ENCODE results near the gene IRS2. TPM values are rescaled to one million over a fixed set of nuclear protein-coding genes. Genes with fewer than 3 reads are reported as not detected.

The IRS2 gene
- total RNA-seq, 2 donors from 2014 or later: 47.8 to 59.8 TPM

GRCh38 chr13:109762791-109763190 lies 23.6 kb downstream of the IRS2 start:
- H3K36me3 ChIP-seq: peaks cover 3% of the 10 kb centered on the region
- H3K27me3 ChIP-seq (replicated peaks; ENCODE audit: insufficient read depth): no peaks in the 10 kb centered on the region
- no peak overlapping the region for H3K27ac ChIP-seq
- no peak overlapping the region for H3K4me3 ChIP-seq
- no peaks in the 10 kb centered on the region for H3K9me3 ChIP-seq
- DNase-seq (ENCODE audit: low spot score) (no peak), ATAC-seq (ENCODE audit: insufficient number of reproducible peaks, low FRiP score, low read depth) (no peak)
- peaks cover 8 to 28% of the 10 kb centered on the region in 2 donors for H3K4me1 ChIP-seq (ENCODE audit: control insufficient read depth in 1 of 2, low read depth in 2 of 2)
- TF ChIP-seq, protein P1, sequence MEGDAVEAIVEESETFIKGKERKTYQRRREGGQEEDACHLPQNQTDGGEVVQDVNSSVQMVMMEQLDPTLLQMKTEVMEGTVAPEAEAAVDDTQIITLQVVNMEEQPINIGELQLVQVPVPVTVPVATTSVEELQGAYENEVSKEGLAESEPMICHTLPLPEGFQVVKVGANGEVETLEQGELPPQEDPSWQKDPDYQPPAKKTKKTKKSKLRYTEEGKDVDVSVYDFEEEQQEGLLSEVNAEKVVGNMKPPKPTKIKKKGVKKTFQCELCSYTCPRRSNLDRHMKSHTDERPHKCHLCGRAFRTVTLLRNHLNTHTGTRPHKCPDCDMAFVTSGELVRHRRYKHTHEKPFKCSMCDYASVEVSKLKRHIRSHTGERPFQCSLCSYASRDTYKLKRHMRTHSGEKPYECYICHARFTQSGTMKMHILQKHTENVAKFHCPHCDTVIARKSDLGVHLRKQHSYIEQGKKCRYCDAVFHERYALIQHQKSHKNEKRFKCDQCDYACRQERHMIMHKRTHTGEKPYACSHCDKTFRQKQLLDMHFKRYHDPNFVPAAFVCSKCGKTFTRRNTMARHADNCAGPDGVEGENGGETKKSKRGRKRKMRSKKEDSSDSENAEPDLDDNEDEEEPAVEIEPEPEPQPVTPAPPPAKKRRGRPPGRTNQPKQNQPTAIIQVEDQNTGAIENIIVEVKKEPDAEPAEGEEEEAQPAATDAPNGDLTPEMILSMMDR (IDR thresholded peaks at IDR 0.05): no peak

DNA sequence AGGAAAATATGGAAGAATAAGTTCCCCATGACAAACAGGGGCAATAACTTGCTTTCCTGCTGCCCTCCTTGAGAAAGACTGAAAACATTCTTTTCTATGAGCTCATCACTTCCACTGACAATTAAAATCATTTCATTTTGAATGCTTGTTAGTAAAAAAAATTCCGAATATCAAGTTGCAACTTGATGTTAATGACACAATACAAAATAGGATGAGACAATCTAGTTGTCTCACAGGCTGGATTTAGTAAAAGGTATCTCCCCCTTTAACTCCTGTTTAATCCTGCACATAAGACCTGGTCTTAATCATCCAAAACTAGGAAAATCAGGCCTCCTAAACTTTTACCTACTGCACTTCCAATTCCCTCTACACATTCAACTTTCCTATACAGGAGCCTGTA lies 24.7 kb downstream of the IRS2 start:
- no peak overlapping the region for H3K4me3 ChIP-seq
- TF ChIP-seq, protein P1 (IDR thresholded peaks at IDR 0.05): no peak
- H3K27ac ChIP-seq: no peak overlapping the region
- no peaks in the 10 kb centered on the region for H3K36me3 ChIP-seq
- DNase-seq (ENCODE audit: low spot score) (no peak), ATAC-seq (ENCODE audit: insufficient number of reproducible peaks, low FRiP score, low read depth) (no peak)
- no peaks in the 10 kb centered on the region for H3K9me3 ChIP-seq
- H3K27me3 ChIP-seq (replicated peaks; ENCODE audit: insufficient read depth): no peaks in the 10 kb centered on the region
- peaks cover 1 to 20% of the 10 kb centered on the region in 2 donors for H3K4me1 ChIP-seq (ENCODE audit: control insufficient read depth in 1 of 2, low read depth in 2 of 2)

DNA sequence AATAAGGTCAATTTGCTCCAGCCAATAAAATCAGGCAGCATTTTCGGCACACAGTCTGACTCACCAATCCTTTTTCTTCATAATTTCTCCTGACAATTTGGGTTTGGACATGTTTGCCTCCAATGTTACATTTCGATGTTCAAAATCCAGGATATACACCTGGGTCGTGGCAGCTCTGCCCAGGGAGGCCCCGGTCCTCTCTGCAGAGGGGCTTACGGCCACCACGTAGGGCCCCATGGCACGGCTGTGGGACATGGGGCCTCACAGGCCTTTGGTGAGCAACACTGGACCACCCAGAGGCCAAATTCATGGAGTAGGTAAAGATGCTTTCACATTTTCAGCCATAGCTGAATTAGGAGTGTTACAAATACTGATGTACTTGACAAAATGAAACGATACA lies 25.4 kb downstream of the IRS2 start:
- Histone ChIP-seq H3K27ac (no peak overlapping the region), H3K4me3 (no peak overlapping the region), H3K4me1 (ENCODE audit: control insufficient read depth in 1 of 2, low read depth in 2 of 2) (peaks cover 0 to 19% of the 10 kb centered on the region in 2 donors), H3K9me3 (no peaks in the 10 kb centered on the region), H3K27me3 (replicated peaks; ENCODE audit: insufficient read depth) (no peaks in the 10 kb centered on the region), H3K36me3 (peaks cover 3% of the 10 kb centered on the region)
- ATAC-seq (ENCODE audit: insufficient number of reproducible peaks, low FRiP score, low read depth): no peak
- DNase-seq (ENCODE audit: low spot score): no peak
- TF ChIP-seq, protein P1 (IDR thresholded peaks at IDR 0.05): no peak

DNA sequence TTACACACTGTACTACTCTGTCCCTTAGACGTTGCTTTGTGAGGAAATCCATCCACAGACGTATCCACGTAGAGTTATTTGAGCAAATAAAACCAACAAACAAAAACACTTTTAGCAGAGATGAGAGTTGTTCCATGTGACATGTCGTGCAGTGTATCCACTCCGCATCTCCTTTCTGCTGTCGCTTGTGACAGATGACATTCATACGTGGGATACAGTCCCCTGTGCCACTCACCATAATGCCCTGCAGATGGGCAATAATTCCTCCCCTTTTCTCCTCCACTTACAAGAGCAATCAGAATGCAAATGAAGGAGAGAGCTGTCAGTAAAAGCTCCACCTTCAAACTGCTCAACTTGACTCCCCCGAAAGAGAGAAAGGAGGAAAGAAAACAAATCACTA lies 26.0 kb downstream of the IRS2 start:
- TF ChIP-seq, protein P1 (IDR thresholded peaks at IDR 0.05): no peak

DNA sequence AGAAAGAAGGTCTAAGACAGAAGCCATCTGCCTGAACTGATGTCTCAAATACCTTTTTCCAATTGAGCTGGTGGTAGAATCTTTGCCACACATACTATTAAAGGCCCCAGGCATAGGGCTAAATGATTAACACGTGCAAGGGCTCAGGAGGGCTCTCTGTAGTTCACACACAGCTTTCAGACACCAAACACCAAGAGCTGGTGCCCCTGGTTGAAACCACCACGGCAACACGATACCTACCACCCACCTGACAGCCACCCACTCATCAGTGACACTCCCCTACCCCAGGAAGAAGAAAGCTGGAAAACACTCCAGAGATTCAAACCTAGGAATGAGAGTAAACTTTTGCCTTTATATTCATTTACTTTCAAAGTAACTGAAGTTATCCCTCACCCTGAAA lies 26.8 kb downstream of the IRS2 start:
- TF ChIP-seq, protein P1 (IDR thresholded peaks at IDR 0.05): no peak
- Histone ChIP-seq H3K9me3 (no peaks in the 10 kb centered on the region), H3K27me3 (replicated peaks; ENCODE audit: insufficient read depth) (no peaks in the 10 kb centered on the region), H3K27ac (no peak overlapping the region), H3K36me3 (peaks cover 11% of the 10 kb centered on the region), H3K4me1 (ENCODE audit: control insufficient read depth in 1 of 2, low read depth in 2 of 2) (peaks cover 0 to 11% of the 10 kb centered on the region in 2 donors), H3K4me3 (no peak overlapping the region)
- DNase-seq (ENCODE audit: low spot score) (no peak), ATAC-seq (ENCODE audit: insufficient number of reproducible peaks, low FRiP score, low read depth) (no peak)

More for the DNA sequence above, 26.0 kb downstream of the IRS2 start:
- Histone ChIP-seq H3K27me3 (replicated peaks; ENCODE audit: insufficient read depth) (no peaks in the 10 kb centered on the region), H3K4me3 (no peak overlapping the region), H3K9me3 (no peaks in the 10 kb centered on the region), H3K27ac (no peak overlapping the region), H3K4me1 (ENCODE audit: control insufficient read depth in 1 of 2, low read depth in 2 of 2) (peaks cover 0 to 19% of the 10 kb centered on the region in 2 donors), H3K36me3 (peaks cover 8% of the 10 kb centered on the region)
- no peak for DNase-seq (ENCODE audit: low spot score)
- ATAC-seq (ENCODE audit: insufficient number of reproducible peaks, low FRiP score, low read depth): no peak

All from thoracic aorta (tissue), 2 donors.